ENCODE data around the gene POLR1A.

GRCh38 chr2:85990084-85990483, 115.6 kb downstream of the POLR1A start:
- TF ChIP-seq, protein P1, sequence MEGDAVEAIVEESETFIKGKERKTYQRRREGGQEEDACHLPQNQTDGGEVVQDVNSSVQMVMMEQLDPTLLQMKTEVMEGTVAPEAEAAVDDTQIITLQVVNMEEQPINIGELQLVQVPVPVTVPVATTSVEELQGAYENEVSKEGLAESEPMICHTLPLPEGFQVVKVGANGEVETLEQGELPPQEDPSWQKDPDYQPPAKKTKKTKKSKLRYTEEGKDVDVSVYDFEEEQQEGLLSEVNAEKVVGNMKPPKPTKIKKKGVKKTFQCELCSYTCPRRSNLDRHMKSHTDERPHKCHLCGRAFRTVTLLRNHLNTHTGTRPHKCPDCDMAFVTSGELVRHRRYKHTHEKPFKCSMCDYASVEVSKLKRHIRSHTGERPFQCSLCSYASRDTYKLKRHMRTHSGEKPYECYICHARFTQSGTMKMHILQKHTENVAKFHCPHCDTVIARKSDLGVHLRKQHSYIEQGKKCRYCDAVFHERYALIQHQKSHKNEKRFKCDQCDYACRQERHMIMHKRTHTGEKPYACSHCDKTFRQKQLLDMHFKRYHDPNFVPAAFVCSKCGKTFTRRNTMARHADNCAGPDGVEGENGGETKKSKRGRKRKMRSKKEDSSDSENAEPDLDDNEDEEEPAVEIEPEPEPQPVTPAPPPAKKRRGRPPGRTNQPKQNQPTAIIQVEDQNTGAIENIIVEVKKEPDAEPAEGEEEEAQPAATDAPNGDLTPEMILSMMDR (conservative IDR thresholded peaks at IDR 0.05 in 1 of 2, IDR thresholded peaks at IDR 0.05 in 1 of 2; ENCODE audit: extremely low read depth in 1 of 2, insufficient read depth in 1 of 2, low read depth in 1 of 2, low read length in 2 of 2), result no peak
- TF ChIP-seq EZH2 (IDR thresholded peaks at IDR 0.05; ENCODE audit: borderline replicate concordance, low read length), result no peak

Data from mammary epithelial cell (primary cell).